HCT116 (cell line): ENCODE results near the gene ZBTB39. TPM values are rescaled to one million over a fixed set of nuclear protein-coding genes. Genes with fewer than 3 reads are reported as not detected.

ENCODE experiments used
- ATAC-seq: fragments of 200-7000 bp; cut with Tn5 transposase; 2 replicates; pipeline ENCODE4 v1.9.1; 2020; ENCODE audit warnings: mild to moderate bottlenecking, moderate library complexity
- BruUV-seq: library from RNA; stranded (reverse); fragments of 400-500 nt; replicated peaks from 2 replicates; lab custom pipeline; 2021; lab: Mats Ljungman, UMichigan
- CTCF ChIA-PET: fragments of 300-600 bp; sonication (Branson Sonifier 250); formaldehyde crosslinking; loops from one replicate; lab custom pipeline; 2021; ENCODE audit warnings: antibody characterized with exemption; lab: Charles Lee
- POLR2A ChIA-PET: fragments of 300-600, 350-600 bp; sonication (Branson Sonifier 250); formaldehyde crosslinking; loops from one replicate; lab custom pipeline; 2021; ENCODE audit warnings: antibody characterized with exemption; lab: Charles Lee
- RAD21 ChIA-PET, 2 experiments: fragments of 300-600 bp; sonication (Branson Sonifier 250); formaldehyde crosslinking; loops; one replicate each; lab custom pipeline; 2023; ENCODE audit warnings: low total read pairs in 2 of 2; ENCODE audit not compliant: uncharacterized antibody in 2 of 2, unreplicated experiment in 2 of 2, low non-redundant PET in 1 of 2; lab: Charles Lee
- DNase-seq: peaks from one replicate; pipeline ENCODE4 v3.0.0-alpha.2; 2010; ENCODE audit warnings: low read depth, low spot score
- H2AFZ ChIP-seq: fragments of 200-600 bp; shearing (Covaris generic), sonication (generic); 2 replicates; pipeline ENCODE4 v1.6.1; 2017; ENCODE audit warnings: low read depth, mixed run types, mixed read lengths, antibody characterized with exemption, low read length; ENCODE audit not compliant: poor library complexity, severe bottlenecking
- H3K27ac ChIP-seq: 2 replicates; pipeline ENCODE4 v1.5.1; 2012; ENCODE audit warnings: low read depth, low read length
- H3K27me3 ChIP-seq: fragments of 200-600 bp; sonication (generic); 2 replicates; pipeline ENCODE4 v1.6.1; 2016; ENCODE audit warnings: mixed run types, low read length, mixed read lengths; ENCODE audit not compliant: insufficient read depth
- H3K36me3 ChIP-seq, 2 experiments: fragments of 200-500 bp in 1 of 2; fragments of 200-600 bp in 1 of 2; sonication (Bioruptor generic) in 1 of 2; sonication (generic) in 1 of 2; 2 replicates each; pipeline versions ENCODE4 v1.5.1 to v1.6.1; 2014 to 2016; ENCODE audit warnings: low read length in 2 of 2, inconsistent platforms in 1 of 2, mixed read lengths in 1 of 2, mixed run types in 1 of 2; ENCODE audit not compliant: insufficient read depth in 2 of 2, control insufficient read depth in 1 of 2
- H3K4me1 ChIP-seq, 2 experiments: fragments of 200-600 bp in 1 of 2; sonication (generic) in 1 of 2; 2 replicates each; pipeline versions ENCODE4 v1.5.1 to v1.6.1; 2012 to 2017; ENCODE audit warnings: low read length in 2 of 2, inconsistent platforms in 1 of 2, mild to moderate bottlenecking in 1 of 2, mixed read lengths in 1 of 2, mixed run types in 1 of 2, moderate library complexity in 1 of 2; ENCODE audit not compliant: insufficient read depth in 2 of 2, control insufficient read depth in 1 of 2
- H3K4me2 ChIP-seq: fragments of 200-600 bp; sonication (generic); 2 replicates; pipeline ENCODE4 v1.6.1; 2017; ENCODE audit warnings: mixed run types, low read length, mixed read lengths
- H3K4me3 ChIP-seq, 2 experiments: fragments of 200-600 bp in 1 of 2; sonication (generic) in 1 of 2; replicated peaks in 1 of 2; 2 replicates each; pipeline ENCODE4 v1.5.1; 2011 to 2016; ENCODE audit warnings: low read length in 2 of 2, control low read depth in 1 of 2, low read depth in 1 of 2, mild to moderate bottlenecking in 1 of 2, mixed read lengths in 1 of 2, mixed run types in 1 of 2
- H3K79me2 ChIP-seq: fragments of 200-600 bp; sonication (generic); 2 replicates; pipeline ENCODE4 v1.6.1; 2017; ENCODE audit warnings: mild to moderate bottlenecking, mixed run types, low read length, moderate library complexity, mixed read lengths; ENCODE audit not compliant: insufficient read depth
- H3K9ac ChIP-seq: fragments of 200-600 bp; sonication (generic); 2 replicates; pipeline ENCODE4 v1.6.1; 2016; ENCODE audit warnings: low read length, mixed read lengths
- H3K9me2 ChIP-seq: fragments of 200-600 bp; sonication (generic), shearing (Covaris generic); 2 replicates; pipeline ENCODE4 v1.6.1; 2017; ENCODE audit warnings: mixed run types, mild to moderate bottlenecking, moderate library complexity; ENCODE audit not compliant: insufficient read depth
- H3K9me3 ChIP-seq, 2 experiments: fragments of 200-500 bp in 1 of 2; fragments of 200-600 bp in 1 of 2; sonication (Bioruptor generic) in 1 of 2; sonication (generic) in 1 of 2; 2 replicates each; pipeline ENCODE4 v1.6.1; 2014 to 2017; ENCODE audit warnings: low read length in 2 of 2, mixed read lengths in 2 of 2, inconsistent platforms in 1 of 2, low read depth in 1 of 2, mild to moderate bottlenecking in 1 of 2, mixed run types in 1 of 2, moderate library complexity in 1 of 2; ENCODE audit not compliant: control insufficient read depth in 1 of 2, insufficient read depth in 1 of 2
- H4K20me1 ChIP-seq: fragments of 200-600 bp; sonication (generic), shearing (Covaris generic); 2 replicates; pipeline ENCODE4 v1.6.1; 2017; ENCODE audit warnings: mixed run types, mild to moderate bottlenecking, moderate library complexity; ENCODE audit not compliant: insufficient read depth
- CBX3 ChIP-seq: IDR thresholded peaks from 2 replicates; pipeline ENCODE4 v1.6.1; 2012; ENCODE audit warnings: low read depth
- CTCF ChIP-seq, 3 experiments: fragments of 200-600 bp in 1 of 3; sonication (generic) in 1 of 3; IDR thresholded peaks in 2 of 3; conservative IDR thresholded peaks in 1 of 3; 2 replicates each; pipeline ENCODE4 v1.5.1; 2012 to 2017; ENCODE audit warnings: low read depth in 2 of 3, low read length in 2 of 3, antibody characterized with exemption in 1 of 3, borderline replicate concordance in 1 of 3, control low read depth in 1 of 3, mild to moderate bottlenecking in 1 of 3, mixed read lengths in 1 of 3, mixed run types in 1 of 3, moderate library complexity in 1 of 3; ENCODE audit not compliant: insufficient read depth in 1 of 3
- EGR1 ChIP-seq: IDR thresholded peaks from 2 replicates; pipeline ENCODE4 v1.6.1; 2012; ENCODE audit warnings: low read depth
- EZH2phosphoT487 ChIP-seq: fragments of 200-600 bp; IDR thresholded peaks from 2 replicates; pipeline ENCODE4 v1.6.1; 2018; ENCODE audit warnings: antibody characterized with exemption, borderline replicate concordance
- FOSL1 ChIP-seq: IDR thresholded peaks from 2 replicates; pipeline ENCODE4 v1.6.1; 2012; ENCODE audit warnings: low read depth
- POLR2A ChIP-seq: IDR thresholded peaks from 2 replicates; pipeline ENCODE4 v1.7.0; 2011; ENCODE audit warnings: borderline replicate concordance; ENCODE audit not compliant: insufficient read depth, insufficient read length; ENCODE audit errors: extremely low read depth
- RAD21 ChIP-seq: IDR thresholded peaks from 2 replicates; pipeline ENCODE4 v1.6.1; 2012; ENCODE audit warnings: low read depth, mild to moderate bottlenecking
- SIN3A ChIP-seq: IDR thresholded peaks from 2 replicates; pipeline ENCODE4 v1.6.1; 2012; ENCODE audit warnings: low read depth
- SP1 ChIP-seq: IDR thresholded peaks from 2 replicates; pipeline ENCODE4 v1.6.1; 2012; ENCODE audit warnings: low read depth
- SRF ChIP-seq: IDR thresholded peaks from 2 replicates; pipeline ENCODE4 v1.6.1; 2012; ENCODE audit warnings: low read depth
- ZBTB33 ChIP-seq: IDR thresholded peaks from 2 replicates; pipeline ENCODE4 v1.6.1; 2011; ENCODE audit warnings: mild to moderate bottlenecking, low read length, moderate library complexity; ENCODE audit not compliant: insufficient replicate concordance; ENCODE audit errors: extremely low read depth
- ZFX ChIP-seq: fragments of 450-650 bp; IDR thresholded peaks from 2 replicates; pipeline ENCODE4 v1.6.1; 2017
- ZNF274 ChIP-seq: fragments of 200-500 bp; sonication (Bioruptor generic); IDR thresholded peaks from 2 replicates; pipeline ENCODE4 v1.6.1; 2014; ENCODE audit warnings: mild to moderate bottlenecking, low read depth, low read length, inconsistent platforms
- intact Hi-C: fragments of 100-400 bp; cut with micrococcal nuclease; formaldehyde crosslinking; loops from 2 replicates; pipeline ENCODE4 v1.10.0; 2022
- total RNA-seq: library from RNA; stranded (reverse); gene quantifications from one replicate; pipeline ENCODE4 v1.2.1, GENCODE V29; 2021; ENCODE audit not compliant: unreplicated experiment

The ZBTB39 gene
- total RNA-seq, 1 experiment from 2014 or later, result 12.3 TPM

GRCh38 chr12:57048423-57049118, 42.2 kb upstream of the ZBTB39 start:
- no peaks in the 10 kb centered on the region; the same call in 1 of the 2 replicates for H3K27me3 ChIP-seq
- no peak for TF ChIP-seq CBX3
- no peak for TF ChIP-seq ZFX
- TF ChIP-seq CTCF (IDR thresholded peaks at IDR 0.05 in 2 of 3, conservative IDR thresholded peaks at IDR 0.05 in 1 of 3; ENCODE audit: borderline replicate concordance in 1 of 3, insufficient read depth in 1 of 3, low read depth in 2 of 3, low read length in 2 of 3), result 0 out of 6 replicates have a peak, but pooled peaks of 1 of the 3 experiments have one; percentile 4
- RAD21 ChIA-PET, result no interaction called here
- no peaks in the 10 kb centered on the region for H3K9me3 ChIP-seq
- no peak overlapping the region for H3K9ac ChIP-seq
- no peaks in the 10 kb centered on the region for H3K36me3 ChIP-seq
- CTCF ChIA-PET, result no interaction called here
- intact Hi-C loops, result no loop called here
- no peaks in the 10 kb centered on the region for H4K20me1 ChIP-seq
- no peak overlapping the region for H3K27ac ChIP-seq
- no TSS peak for BruUV-seq
- peaks cover 4 to 26% of the 10 kb centered on the region in 2 experiments for H3K4me1 ChIP-seq
- POLR2A ChIA-PET, result interaction anchor here (1.5 kb wide), 1 partner anchor 39 kb away, joined by 3 read pairs; no protein-coding TSS in a partner anchor
- H3K4me3 ChIP-seq, result no peak overlapping the region
- H3K79me2 ChIP-seq, result no peaks in the 10 kb centered on the region
- DNase-seq, result no peak
- H3K4me2 ChIP-seq, result peak overlapping the region; percentile 8; the same call in 1 of the 2 replicates
- H3K9me2 ChIP-seq, result no peaks in the 10 kb centered on the region
- no peak for ATAC-seq
- no peak overlapping the region for H2AFZ ChIP-seq

- Histone ChIP-seq H3K9ac (no peak overlapping the region), H4K20me1 (no peaks in the 10 kb centered on the region), H3K27ac (no peak overlapping the region), H2AFZ (no peak overlapping the region), H3K79me2 (no peaks in the 10 kb centered on the region), H3K9me2 (no peaks in the 10 kb centered on the region), H3K27me3 (peaks cover 5% of the 10 kb centered on the region; the same call in 1 of the 2 replicates), H3K4me1 (peaks cover 4 to 26% of the 10 kb centered on the region in 2 experiments), H3K4me2 (peak overlapping the region; percentile 8; the same call in 1 of the 2 replicates), H3K9me3 (no peaks in the 10 kb centered on the region), H3K36me3 (no peaks in the 10 kb centered on the region), H3K4me3 (no peak overlapping the region)
- intact Hi-C loops, result no loop called here
- BruUV-seq, result no TSS peak
- ChIA-PET POLR2A (interaction anchor here (1.5 kb wide), 1 partner anchor 40 kb away, joined by 3 read pairs; no protein-coding TSS in a partner anchor), RAD21 (no interaction called here), CTCF (no interaction called here)
- ATAC-seq (no peak), DNase-seq (no peak)
- TF ChIP-seq EGR1, result no peak
- TF ChIP-seq EZH2phosphoT487, result no peak
- no peak for TF ChIP-seq SP1
- TF ChIP-seq FOSL1, result no peak
- TF ChIP-seq ZNF274, result no peak
- TF ChIP-seq SIN3A, result no peak
- no peak for TF ChIP-seq CTCF (IDR thresholded peaks at IDR 0.05 in 2 of 3, conservative IDR thresholded peaks at IDR 0.05 in 1 of 3; ENCODE audit: borderline replicate concordance in 1 of 3, insufficient read depth in 1 of 3, low read depth in 2 of 3, low read length in 2 of 3)
- TF ChIP-seq RAD21, result no peak
- TF ChIP-seq ZBTB33, result no peak
- no peak for TF ChIP-seq POLR2A
- no peak for TF ChIP-seq SRF
These were observed 41.6 kb upstream of the ZBTB39 start for GRCh38 chr12:57047981-57048380.
